Measurements from ENCODE around the gene LUC7L.

The LUC7L gene

GRCh38 chr16:143456-143855, 85.8 kb downstream of the LUC7L start:
- no peaks in the 10 kb centered on the region for H3K9me3 ChIP-seq (ENCODE audit: control insufficient read depth, low read length)
- no peaks in the 10 kb centered on the region for H3K36me3 ChIP-seq (ENCODE audit: control insufficient read depth, insufficient read depth, low read length, severe bottlenecking)
- no peak overlapping the region for H3K4me3 ChIP-seq (ENCODE audit: low read length)
- no peaks in the 10 kb centered on the region for H3K4me1 ChIP-seq (ENCODE audit: control insufficient read depth, insufficient read depth, low read length)
- DNase-seq (ENCODE audit: low read depth) = peak; percentile 34
- H3K9ac ChIP-seq (ENCODE audit: low read length) = no peak overlapping the region
- H3K27me3 ChIP-seq (replicated peaks; ENCODE audit: control insufficient read depth, insufficient read depth, low read length) = peaks cover 5% of the 10 kb centered on the region

DNA sequence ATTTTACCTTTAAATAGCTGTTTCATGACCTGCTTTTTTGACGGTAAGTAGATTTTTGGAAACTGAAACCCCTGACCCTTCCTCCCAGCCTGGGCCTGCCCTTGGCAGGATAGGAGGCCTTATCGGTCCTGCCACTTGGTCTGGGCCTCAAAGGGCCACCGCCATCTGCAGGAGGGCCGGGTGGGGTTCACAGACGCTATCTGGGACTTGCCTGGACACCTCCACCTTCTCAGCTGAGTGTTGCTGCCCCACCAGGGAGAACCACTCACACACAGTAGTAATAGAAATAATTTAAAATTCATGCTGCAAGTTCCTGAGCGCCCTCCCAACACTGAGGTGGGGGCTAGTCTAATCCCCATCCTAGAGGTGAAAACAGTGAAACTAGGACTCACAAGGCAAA, 86.2 kb downstream of the LUC7L start:
- Histone ChIP-seq H3K36me3 (ENCODE audit: control insufficient read depth, insufficient read depth, low read length, severe bottlenecking) (no peaks in the 10 kb centered on the region), H3K9me3 (ENCODE audit: control insufficient read depth, low read length) (no peaks in the 10 kb centered on the region), H3K4me3 (ENCODE audit: low read length) (no peak overlapping the region), H3K4me1 (ENCODE audit: control insufficient read depth, insufficient read depth, low read length) (no peaks in the 10 kb centered on the region), H3K27me3 (replicated peaks; ENCODE audit: control insufficient read depth, insufficient read depth, low read length) (peaks cover 3% of the 10 kb centered on the region), H3K9ac (ENCODE audit: low read length) (no peak overlapping the region)
- DNase-seq (ENCODE audit: low read depth) = no peak

- Histone ChIP-seq H3K4me3 (ENCODE audit: low read length) (no peak overlapping the region), H3K9me3 (ENCODE audit: control insufficient read depth, low read length) (no peaks in the 10 kb centered on the region), H3K9ac (ENCODE audit: low read length) (no peak overlapping the region), H3K4me1 (ENCODE audit: control insufficient read depth, insufficient read depth, low read length) (peaks cover under 1% of the 10 kb centered on the region), H3K27me3 (replicated peaks; ENCODE audit: control insufficient read depth, insufficient read depth, low read length) (no peaks in the 10 kb centered on the region), H3K36me3 (ENCODE audit: control insufficient read depth, insufficient read depth, low read length, severe bottlenecking) (no peaks in the 10 kb centered on the region)
- DNase-seq (ENCODE audit: low read depth) = no peak
Measured at GRCh38 chr16:142405-142967, 86.8 kb downstream of the LUC7L start.

DNA sequence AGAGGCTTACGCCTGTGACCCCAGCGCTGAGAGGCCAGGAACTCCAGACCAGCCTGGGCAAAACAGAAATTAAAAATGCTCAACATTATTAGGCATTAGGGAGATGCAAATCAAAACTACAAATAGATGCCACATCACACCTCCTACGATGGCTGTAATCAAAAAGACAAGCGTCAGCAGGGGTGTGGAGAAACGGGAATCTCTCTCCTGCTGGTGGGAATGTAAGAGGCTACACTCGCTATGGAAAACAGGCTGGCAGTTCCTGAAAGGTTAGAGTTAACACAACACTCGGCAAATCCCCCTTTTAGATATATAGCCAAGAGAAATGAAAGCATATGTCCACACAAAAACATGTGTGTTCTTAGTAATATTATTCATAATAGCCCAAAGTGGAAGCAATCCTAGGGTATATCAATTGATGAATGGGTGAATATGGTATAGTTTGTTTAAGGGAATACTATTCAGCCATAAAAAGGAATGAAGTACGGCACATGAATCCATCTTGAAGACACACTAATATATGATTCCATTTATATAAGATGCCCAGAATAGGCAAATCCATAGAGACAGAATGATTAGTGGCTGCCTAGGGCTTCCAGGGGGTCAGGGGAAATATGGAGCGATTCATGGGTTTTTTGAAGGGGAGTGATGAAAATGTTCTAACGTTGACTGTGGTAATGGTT, 88.9 kb downstream of the LUC7L start:
- H3K4me3 ChIP-seq (ENCODE audit: low read length) = no peak overlapping the region
- no peaks in the 10 kb centered on the region for H3K27me3 ChIP-seq (replicated peaks; ENCODE audit: control insufficient read depth, insufficient read depth, low read length)
- no peak for DNase-seq (ENCODE audit: low read depth)
- no peaks in the 10 kb centered on the region for H3K36me3 ChIP-seq (ENCODE audit: control insufficient read depth, insufficient read depth, low read length, severe bottlenecking)
- H3K9me3 ChIP-seq (ENCODE audit: control insufficient read depth, low read length) = no peaks in the 10 kb centered on the region
- H3K4me1 ChIP-seq (ENCODE audit: control insufficient read depth, insufficient read depth, low read length) = peaks cover 5% of the 10 kb centered on the region
- H3K9ac ChIP-seq (ENCODE audit: low read length) = no peak overlapping the region
